Heart left ventricle (tissue), 13 donors: ENCODE results near the gene USH1C.

Experiments
- POLR2A ChIP-seq, 2 donors: fragments of 450-650 bp; IDR thresholded peaks; one replicate each; pipeline ENCODE4 v1.6.1; 2017; ENCODE audit warnings: antibody characterized with exemption in 2 of 2, mild to moderate bottlenecking in 2 of 2, moderate library complexity in 2 of 2
- TF ChIP-seq, protein P1 (sequence below), 12 donors: fragments of 200-600 bp; sonication (generic) in 4 of 12; IDR thresholded peaks; one replicate each; pipeline versions ENCODE4 v1.5.0 to v1.8.0; 2018 to 2022; ENCODE audit warnings: antibody characterized with exemption in 12 of 12, mild to moderate bottlenecking in 5 of 12
- donor health status: ischemic (EF 13 %, LVEDD 7.1; RV severe dilation, severe dysfunction).
- donor health status: DM: no; HTN: yes; CAD: no.
- donor health status: DM: no; HTN: no; CAD: no.
- donor health status: ischemic (EF 25% LVEDD 6.9; RV normal size, moderate dysfunction).
- donor health status: ischemic (EF 25% LVEDD 5.7; RV mildly dilated, moderate dysfunction).
- donor health status: ischemic (EF 35%, LVEDD 5.7; RV mildly dilated, moderate dysfunction).
- donor health status: nonischemic (EF 11% LVEDD 7.7; RV severe dilation, severe dysfunction).
- donor health status: DM: yes; HTN: yes; CAD: no.
- donor health status: PGD.
- donor health status: ischemic (EF 29% LVEDD 5.4; RV normal size, mild dysfunction).
- donor health status: nonischemic (EF 23%, LVEDD 6.1; RV moderate dilation, normal function).

DNA sequence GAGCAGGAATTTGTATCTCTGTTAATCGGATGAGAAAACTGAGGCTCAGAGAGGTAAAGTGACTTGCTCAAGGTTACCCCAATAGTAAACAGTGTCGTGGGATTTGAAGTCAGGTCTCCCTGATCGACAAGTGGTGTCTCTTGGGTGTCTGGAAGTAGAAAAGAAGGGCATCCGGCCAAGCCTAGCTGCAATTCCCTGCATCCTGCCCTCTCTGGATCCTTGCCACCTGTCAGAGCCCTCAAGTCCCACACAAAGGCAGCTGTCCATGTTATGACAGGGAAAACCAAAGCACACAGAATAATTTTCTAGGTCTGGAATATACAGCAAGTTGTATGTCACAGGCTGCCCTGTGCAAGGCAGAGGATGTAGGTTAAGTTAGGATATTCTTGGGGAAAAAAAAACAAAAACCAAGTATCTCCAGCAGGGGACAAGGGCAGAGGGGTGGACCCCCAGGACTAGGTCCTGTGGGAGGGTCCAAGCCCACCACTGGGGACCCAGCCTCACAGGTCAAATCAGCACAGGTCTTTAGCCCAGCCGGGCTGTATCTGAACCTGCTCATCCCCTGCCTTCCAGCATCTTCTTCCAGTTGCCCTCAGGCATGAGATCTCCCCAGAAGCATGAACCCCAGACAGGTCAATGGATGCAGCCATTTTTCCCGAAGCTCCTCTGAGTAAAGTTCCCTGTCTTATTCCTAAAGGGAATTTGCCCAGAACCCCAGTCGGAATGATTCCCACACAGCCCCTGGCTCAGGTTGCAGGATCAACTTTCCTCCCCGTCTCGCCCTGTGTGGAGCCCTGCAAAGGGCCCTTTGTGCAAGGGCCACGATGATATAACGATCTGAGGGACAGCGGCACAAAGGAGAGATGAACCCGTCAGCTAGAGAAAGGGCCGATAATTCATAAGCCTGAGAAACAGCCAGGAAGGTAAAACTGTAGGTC lies 15.0 kb downstream of the USH1C start:
- TF ChIP-seq, protein P1, sequence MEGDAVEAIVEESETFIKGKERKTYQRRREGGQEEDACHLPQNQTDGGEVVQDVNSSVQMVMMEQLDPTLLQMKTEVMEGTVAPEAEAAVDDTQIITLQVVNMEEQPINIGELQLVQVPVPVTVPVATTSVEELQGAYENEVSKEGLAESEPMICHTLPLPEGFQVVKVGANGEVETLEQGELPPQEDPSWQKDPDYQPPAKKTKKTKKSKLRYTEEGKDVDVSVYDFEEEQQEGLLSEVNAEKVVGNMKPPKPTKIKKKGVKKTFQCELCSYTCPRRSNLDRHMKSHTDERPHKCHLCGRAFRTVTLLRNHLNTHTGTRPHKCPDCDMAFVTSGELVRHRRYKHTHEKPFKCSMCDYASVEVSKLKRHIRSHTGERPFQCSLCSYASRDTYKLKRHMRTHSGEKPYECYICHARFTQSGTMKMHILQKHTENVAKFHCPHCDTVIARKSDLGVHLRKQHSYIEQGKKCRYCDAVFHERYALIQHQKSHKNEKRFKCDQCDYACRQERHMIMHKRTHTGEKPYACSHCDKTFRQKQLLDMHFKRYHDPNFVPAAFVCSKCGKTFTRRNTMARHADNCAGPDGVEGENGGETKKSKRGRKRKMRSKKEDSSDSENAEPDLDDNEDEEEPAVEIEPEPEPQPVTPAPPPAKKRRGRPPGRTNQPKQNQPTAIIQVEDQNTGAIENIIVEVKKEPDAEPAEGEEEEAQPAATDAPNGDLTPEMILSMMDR (IDR thresholded peaks at IDR 0.05) = no peak
- no peak for TF ChIP-seq POLR2A (IDR thresholded peaks at IDR 0.05)
